Astrocyte of the spinal cord (primary cell): ENCODE results near the gene ACTR1A.

Experiments
- DNase-seq: peaks from one replicate; pipeline ENCODE4 v3.0.0; 2011; ENCODE audit warnings: low read depth, low spot score
- H3K4me3 ChIP-seq: 2 replicates; pipeline ENCODE4 v1.5.1; 2011; ENCODE audit warnings: low read depth, mild to moderate bottlenecking, low read length, moderate library complexity
- in situ Hi-C: cut with HindIII; loops from 2 replicates; pipeline ENCODE4 v1.10.0; 2017; ENCODE audit warnings: low sequenced_read_pairs
- TF ChIP-seq, protein P1 (sequence below): IDR thresholded peaks from 2 replicates; pipeline ENCODE4 v1.5.1; 2012; ENCODE audit warnings: low read depth, mild to moderate bottlenecking, low read length, inconsistent platforms

Gene ACTR1A

DNA sequence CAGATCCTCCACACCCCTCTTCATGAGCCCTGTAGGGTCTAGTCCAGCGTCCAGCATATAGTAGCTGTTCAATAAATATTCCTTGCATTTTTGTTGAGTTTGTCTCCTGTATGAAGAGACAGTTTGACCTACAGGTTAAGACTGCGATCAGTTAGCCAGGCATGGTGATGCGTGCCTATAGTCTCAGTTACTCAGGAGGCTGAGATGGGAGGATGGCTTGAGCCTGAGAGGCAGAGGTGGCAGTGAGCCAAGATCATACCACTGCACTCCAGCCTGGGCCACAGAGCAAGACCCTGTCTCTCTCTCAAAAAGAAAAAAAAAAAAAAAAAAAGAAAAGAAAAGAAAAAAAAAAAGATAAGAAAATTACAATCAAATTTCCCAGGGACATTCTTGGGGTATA lies 65.0 kb downstream of the ACTR1A start:
- no peak for DNase-seq
- TF ChIP-seq, protein P1, sequence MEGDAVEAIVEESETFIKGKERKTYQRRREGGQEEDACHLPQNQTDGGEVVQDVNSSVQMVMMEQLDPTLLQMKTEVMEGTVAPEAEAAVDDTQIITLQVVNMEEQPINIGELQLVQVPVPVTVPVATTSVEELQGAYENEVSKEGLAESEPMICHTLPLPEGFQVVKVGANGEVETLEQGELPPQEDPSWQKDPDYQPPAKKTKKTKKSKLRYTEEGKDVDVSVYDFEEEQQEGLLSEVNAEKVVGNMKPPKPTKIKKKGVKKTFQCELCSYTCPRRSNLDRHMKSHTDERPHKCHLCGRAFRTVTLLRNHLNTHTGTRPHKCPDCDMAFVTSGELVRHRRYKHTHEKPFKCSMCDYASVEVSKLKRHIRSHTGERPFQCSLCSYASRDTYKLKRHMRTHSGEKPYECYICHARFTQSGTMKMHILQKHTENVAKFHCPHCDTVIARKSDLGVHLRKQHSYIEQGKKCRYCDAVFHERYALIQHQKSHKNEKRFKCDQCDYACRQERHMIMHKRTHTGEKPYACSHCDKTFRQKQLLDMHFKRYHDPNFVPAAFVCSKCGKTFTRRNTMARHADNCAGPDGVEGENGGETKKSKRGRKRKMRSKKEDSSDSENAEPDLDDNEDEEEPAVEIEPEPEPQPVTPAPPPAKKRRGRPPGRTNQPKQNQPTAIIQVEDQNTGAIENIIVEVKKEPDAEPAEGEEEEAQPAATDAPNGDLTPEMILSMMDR: no peak
- in situ Hi-C loops: no loop called here
- H3K4me3 ChIP-seq: no peak overlapping the region

DNA sequence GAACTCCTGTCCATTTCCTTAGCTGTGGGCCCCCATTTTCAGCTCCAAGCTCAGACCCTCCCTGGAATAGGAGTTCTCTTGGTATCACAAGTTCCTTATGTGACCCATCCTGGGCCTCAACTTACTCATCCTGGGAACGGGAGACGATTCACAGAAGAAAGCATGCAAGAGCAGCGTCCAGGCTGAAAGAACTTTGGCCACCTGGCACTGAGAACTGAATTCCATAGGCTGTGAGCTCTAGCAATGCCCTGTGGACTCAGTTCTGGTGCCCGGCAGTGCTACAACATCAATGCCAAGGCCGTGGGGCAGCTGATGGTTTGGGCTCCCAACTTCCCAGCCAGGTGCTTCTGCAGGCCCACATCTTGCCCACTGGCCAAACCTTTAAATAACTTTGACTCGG lies 66.2 kb downstream of the ACTR1A start:
- in situ Hi-C loops: no loop called here

DNA sequence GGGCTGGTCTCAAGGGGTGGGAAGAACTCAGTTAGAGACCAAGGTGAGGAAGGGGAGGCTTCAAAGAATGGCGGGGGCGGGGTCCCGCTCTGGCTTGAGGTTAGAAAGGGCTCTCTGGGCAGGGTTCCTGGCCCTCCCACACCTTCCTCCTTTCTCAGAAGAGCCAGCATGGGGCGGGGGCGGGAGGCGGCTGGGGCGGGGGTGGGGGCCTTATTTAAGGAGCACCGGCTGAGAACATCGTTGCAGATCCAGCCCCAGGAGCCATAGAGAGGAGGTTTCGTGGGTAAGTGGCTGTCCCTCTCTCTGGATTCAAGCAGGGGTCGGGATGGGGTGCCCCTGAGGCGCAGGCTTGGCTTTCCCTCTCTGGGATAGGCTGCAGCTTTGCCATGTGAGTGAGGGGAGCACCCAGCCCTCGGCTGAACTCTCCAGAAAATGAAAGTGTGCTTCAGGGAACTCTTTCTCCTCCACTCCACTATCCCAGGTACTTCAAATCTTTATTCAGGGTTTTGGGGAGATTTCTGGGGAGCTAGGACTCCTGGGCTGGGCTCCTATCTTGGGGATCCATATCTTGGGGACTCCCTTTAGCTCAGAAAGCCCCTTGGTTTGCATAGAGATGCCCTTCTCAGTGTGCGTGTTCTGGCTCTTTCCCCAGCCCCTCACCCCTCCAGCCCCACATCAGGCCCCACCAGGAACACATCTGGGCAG lies 66.8 kb downstream of the ACTR1A start:
- TF ChIP-seq, protein P1: no peak
- in situ Hi-C loops: no loop called here
- no peak for DNase-seq
- peak overlapping the region; percentile 16 for H3K4me3 ChIP-seq

More for the DNA sequence above, 66.2 kb downstream of the ACTR1A start:
- TF ChIP-seq, protein P1: no peak
- DNase-seq: no peak
- H3K4me3 ChIP-seq: no peak overlapping the region

DNA sequence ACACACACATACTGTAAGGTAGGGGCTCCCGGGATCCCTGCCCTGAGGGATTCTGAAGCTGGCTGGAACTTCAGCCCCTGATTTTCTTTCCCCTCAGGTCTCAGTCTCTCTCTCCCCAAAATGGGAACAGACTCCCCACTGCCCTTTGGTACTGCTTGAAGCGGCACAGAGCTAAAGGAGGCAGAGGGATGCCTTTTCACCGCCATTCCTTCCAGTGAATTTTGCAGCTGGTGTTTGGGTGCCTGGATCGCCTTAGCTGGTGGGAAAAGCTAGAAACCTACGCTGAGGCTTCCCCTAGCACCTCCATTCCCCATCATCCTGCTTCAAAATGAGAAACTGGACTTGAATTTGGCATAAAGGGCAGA lies 67.4 kb downstream of the ACTR1A start:
- H3K4me3 ChIP-seq: no peak overlapping the region
- TF ChIP-seq, protein P1: no peak
- DNase-seq: no peak
- in situ Hi-C loops: no loop called here

DNA sequence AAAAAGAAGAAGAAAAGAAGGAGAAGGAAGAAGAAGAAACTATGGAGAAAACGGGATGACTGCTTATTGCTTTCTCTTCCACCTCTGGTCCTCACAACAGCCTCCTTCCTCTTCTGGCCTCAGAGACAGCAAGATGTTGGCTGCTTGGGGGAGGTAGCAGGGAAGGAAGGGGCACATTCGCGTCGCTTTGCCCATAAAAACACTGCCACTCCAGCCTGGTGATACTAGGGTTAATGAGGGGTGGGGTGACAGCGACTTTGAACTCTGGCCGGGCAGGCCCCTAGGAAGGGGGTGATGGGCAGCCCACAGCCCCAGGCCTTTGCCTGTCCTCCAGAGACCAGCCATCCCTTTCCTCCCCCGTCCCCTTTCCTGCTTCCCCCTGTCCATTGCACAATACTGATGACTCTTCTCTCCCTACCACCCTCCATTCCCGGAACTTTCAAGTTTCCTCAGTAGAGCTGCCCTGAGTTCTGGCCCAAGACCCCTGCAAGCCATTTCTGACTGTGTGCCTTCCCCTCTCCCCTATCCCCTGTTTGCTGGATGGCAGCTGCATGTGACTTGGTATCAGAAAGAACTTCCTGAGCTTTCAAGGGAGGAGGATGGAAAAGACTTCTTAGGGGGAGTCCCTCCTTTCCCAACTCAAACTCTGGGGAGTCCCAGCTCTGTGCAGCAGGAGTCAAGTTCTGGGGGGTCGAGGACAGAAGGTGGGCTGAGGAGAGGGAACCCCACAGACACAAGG lies 67.9 kb downstream of the ACTR1A start:
- TF ChIP-seq, protein P1: no peak
- no peak for DNase-seq
- H3K4me3 ChIP-seq: no peak overlapping the region
- in situ Hi-C loops: no loop called here

DNA sequence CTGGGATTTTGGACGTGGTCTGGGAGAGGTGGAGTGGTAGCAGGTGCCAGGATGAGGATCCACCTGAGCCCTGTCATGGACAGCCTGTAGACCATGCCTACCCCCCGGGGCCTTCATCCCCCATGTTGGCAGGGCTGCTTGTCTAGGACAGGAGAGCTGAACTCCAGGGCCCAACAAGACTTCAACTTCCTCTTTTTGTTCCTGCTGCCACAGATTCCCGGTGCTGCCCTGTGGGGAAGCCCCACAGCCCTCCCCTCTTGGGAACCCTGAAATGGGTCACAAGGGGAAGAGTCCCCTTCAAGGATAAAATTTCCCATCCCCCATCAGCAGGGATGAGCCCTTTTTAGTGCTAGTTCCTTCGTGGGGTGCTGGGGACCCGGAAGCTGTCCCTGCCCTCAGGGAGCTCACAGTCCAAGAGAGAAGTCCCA lies 68.9 kb downstream of the ACTR1A start:
- in situ Hi-C loops: no loop called here
- DNase-seq: no peak
- no peak overlapping the region for H3K4me3 ChIP-seq
- TF ChIP-seq, protein P1: no peak
